NCI-H1105 (cell line): ENCODE results near the gene PANK4.
"Not testable (repeated sequence)": the region's sequence is repeated elsewhere in the genome, so short reads cannot be mapped to it uniquely, and the experiment has no call there.

Source experiments
- DNase-seq: peaks from one replicate; lab custom pipeline; 2025; lab: John Stamatoyannopoulos, UW

The PANK4 gene

DNA sequence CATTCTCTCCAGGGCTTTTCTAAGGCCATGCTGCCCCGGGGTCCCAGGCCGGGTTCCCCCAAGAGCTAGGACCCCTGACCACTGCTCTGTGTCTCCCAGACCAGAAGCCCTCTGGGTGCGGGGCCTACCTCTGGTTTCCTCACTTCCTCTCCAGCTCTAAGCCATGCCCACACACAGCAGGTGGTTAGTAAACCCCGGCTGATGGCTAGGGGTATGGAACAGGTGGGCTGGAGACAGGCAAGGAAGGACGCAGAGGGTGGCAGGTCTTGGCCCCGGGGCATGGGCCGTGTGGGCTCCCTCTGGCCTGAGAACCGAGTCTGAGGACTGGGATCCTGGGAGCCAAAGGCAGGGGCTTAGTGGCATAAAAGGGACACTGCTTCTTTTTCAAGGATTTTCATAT, 66.2 kb downstream of the PANK4 start:
- DNase-seq: no peak

- DNase-seq: no peak
Measured at GRCh38 chr1:2459757-2460156, 66.6 kb downstream of the PANK4 start.

DNA sequence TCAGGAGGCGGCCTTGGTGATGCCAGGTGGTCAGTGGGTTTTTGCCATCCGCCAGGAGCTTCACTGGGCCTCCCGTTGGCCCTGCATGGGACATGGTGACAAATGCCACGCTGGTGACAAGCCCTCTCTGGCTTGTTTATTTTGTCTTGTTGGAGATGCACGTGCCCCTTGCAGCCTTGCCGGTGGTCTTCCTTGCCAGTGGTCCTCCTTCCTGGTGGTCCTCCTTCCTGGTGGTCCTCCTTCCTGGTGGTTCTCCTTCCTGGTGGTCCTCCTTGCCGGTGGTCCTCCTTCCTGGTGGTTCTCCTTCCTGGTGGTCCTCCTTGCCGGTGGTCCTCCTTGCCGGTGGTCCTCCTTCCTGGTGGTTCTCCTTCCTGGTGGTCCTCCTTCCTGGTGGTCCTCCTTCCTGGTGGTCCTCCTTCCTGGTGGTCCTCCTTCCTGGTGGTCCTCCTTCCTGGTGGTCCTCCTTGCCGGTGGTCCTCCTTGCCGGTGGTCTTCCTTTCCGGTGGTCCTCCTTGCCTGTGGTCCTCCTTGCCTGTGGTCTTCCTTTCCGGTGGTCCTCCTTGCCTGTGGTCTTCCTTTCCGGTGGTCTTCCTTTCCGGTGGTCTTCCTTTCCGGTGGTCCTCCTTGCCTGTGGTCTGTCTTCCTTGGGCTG, 67.2 kb downstream of the PANK4 start:
- DNase-seq: not testable (repeated sequence)

DNA sequence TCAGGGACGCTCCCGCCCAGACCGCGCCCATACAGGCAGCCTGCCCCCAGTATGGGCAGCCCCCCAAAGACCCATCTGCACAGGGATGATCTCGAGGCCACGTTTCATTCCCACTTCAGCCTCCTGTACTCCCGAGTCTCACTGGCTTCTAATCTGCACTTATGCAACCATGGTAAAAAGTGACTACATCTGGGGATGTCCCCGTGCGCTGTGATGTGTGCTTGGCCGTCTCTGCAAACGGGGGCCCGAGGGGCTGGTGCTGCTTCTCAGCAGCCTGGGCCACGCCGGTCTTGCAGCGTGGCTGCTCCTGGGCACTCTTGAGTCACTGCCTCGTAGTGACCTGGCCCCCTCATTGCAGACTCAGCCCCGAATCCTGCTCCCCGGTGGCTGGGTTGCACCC, 67.7 kb downstream of the PANK4 start:
- DNase-seq: no peak
